ENCODE results near the gene BCR. TPM values are rescaled to one million over a fixed set of nuclear protein-coding genes. Genes with fewer than 3 reads are reported as not detected.
A peak's percentile ranks its signal among the peaks of the same experiment; 100 is the strongest.

Gene BCR
- total and polyA plus RNA-seq, 2 of the 8 experiments (the other 6 are each of a cell fraction or from before 2014, with no cell fraction given): 66.7 to 130 TPM

DNA sequence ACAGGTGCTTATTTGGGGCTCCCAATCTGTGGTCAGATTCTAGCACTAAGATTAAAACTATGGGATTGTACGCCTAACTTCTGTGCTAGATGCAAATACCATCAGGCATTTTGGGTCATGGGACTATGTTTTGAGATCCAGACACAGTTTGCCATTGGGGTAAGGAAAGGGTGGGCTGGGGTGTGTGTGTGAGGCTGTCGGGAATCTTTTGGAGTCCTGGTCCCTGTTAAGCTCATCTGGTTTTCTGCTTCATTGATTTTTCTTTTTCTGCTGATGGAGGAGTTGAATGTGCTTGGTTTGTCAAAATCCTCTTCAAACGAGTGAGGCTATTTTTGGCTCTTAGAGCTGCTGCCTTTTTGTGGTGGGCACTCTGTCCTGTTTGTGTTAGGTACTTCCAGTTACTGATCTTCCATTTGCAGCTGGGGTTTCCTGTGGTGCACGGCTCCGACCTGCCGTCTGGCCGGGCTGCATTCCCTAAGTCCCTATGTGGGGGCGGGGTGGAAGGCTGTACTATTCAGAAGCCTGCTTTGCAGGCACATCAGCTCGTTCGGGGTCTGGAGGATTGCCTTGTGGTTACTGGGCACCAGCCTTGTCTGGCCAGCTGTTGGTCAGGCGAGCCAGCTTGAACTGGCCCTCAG lies 2.9 kb downstream of the BCR start (continued):
- TF ChIP-seq, protein P1, sequence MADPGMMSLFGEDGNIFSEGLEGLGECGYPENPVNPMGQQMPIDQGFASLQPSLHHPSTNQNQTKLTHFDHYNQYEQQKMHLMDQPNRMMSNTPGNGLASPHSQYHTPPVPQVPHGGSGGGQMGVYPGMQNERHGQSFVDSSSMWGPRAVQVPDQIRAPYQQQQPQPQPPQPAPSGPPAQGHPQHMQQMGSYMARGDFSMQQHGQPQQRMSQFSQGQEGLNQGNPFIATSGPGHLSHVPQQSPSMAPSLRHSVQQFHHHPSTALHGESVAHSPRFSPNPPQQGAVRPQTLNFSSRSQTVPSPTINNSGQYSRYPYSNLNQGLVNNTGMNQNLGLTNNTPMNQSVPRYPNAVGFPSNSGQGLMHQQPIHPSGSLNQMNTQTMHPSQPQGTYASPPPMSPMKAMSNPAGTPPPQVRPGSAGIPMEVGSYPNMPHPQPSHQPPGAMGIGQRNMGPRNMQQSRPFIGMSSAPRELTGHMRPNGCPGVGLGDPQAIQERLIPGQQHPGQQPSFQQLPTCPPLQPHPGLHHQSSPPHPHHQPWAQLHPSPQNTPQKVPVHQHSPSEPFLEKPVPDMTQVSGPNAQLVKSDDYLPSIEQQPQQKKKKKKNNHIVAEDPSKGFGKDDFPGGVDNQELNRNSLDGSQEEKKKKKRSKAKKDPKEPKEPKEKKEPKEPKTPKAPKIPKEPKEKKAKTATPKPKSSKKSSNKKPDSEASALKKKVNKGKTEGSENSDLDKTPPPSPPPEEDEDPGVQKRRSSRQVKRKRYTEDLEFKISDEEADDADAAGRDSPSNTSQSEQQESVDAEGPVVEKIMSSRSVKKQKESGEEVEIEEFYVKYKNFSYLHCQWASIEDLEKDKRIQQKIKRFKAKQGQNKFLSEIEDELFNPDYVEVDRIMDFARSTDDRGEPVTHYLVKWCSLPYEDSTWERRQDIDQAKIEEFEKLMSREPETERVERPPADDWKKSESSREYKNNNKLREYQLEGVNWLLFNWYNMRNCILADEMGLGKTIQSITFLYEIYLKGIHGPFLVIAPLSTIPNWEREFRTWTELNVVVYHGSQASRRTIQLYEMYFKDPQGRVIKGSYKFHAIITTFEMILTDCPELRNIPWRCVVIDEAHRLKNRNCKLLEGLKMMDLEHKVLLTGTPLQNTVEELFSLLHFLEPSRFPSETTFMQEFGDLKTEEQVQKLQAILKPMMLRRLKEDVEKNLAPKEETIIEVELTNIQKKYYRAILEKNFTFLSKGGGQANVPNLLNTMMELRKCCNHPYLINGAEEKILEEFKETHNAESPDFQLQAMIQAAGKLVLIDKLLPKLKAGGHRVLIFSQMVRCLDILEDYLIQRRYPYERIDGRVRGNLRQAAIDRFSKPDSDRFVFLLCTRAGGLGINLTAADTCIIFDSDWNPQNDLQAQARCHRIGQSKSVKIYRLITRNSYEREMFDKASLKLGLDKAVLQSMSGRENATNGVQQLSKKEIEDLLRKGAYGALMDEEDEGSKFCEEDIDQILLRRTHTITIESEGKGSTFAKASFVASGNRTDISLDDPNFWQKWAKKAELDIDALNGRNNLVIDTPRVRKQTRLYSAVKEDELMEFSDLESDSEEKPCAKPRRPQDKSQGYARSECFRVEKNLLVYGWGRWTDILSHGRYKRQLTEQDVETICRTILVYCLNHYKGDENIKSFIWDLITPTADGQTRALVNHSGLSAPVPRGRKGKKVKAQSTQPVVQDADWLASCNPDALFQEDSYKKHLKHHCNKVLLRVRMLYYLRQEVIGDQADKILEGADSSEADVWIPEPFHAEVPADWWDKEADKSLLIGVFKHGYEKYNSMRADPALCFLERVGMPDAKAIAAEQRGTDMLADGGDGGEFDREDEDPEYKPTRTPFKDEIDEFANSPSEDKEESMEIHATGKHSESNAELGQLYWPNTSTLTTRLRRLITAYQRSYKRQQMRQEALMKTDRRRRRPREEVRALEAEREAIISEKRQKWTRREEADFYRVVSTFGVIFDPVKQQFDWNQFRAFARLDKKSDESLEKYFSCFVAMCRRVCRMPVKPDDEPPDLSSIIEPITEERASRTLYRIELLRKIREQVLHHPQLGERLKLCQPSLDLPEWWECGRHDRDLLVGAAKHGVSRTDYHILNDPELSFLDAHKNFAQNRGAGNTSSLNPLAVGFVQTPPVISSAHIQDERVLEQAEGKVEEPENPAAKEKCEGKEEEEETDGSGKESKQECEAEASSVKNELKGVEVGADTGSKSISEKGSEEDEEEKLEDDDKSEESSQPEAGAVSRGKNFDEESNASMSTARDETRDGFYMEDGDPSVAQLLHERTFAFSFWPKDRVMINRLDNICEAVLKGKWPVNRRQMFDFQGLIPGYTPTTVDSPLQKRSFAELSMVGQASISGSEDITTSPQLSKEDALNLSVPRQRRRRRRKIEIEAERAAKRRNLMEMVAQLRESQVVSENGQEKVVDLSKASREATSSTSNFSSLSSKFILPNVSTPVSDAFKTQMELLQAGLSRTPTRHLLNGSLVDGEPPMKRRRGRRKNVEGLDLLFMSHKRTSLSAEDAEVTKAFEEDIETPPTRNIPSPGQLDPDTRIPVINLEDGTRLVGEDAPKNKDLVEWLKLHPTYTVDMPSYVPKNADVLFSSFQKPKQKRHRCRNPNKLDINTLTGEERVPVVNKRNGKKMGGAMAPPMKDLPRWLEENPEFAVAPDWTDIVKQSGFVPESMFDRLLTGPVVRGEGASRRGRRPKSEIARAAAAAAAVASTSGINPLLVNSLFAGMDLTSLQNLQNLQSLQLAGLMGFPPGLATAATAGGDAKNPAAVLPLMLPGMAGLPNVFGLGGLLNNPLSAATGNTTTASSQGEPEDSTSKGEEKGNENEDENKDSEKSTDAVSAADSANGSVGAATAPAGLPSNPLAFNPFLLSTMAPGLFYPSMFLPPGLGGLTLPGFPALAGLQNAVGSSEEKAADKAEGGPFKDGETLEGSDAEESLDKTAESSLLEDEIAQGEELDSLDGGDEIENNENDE (IDR thresholded peaks at IDR 0.05; ENCODE audit: insufficient replicate concordance, low read length): no peak
- TF ChIP-seq TAF1 (IDR thresholded peaks at IDR 0.05; ENCODE audit: low read depth, low read length) (peak; percentile 40; the same call in 1 of the 2 replicates), SIRT6 (IDR thresholded peaks at IDR 0.05; ENCODE audit: low read length) (no peak), ASH2L (IDR thresholded peaks at IDR 0.05; ENCODE audit: low read length) (peak; percentile 69), EGR1 (IDR thresholded peaks at IDR 0.05; ENCODE audit: borderline replicate concordance, low read depth, low read length) (peak; percentile 83; the same call in 1 of the 2 replicates), SP1 (IDR thresholded peaks at IDR 0.05; ENCODE audit: low read depth, low read length) (peak; percentile 87), JUND (IDR thresholded peaks at IDR 0.05; ENCODE audit: low read length) (no peak), RAD21 (IDR thresholded peaks at IDR 0.05 in 1 of 2, conservative IDR thresholded peaks at IDR 0.05 in 1 of 2; ENCODE audit: low read depth in 2 of 2, low read length in 2 of 2) (peak in 1 of 2 experiments; percentile 32; a peak in 2 of 4 replicates), GABPA (IDR thresholded peaks at IDR 0.05; ENCODE audit: borderline replicate concordance, insufficient read depth, low read length) (peak; percentile 69; the same call in 1 of the 2 replicates), RBBP5 (IDR thresholded peaks at IDR 0.05; ENCODE audit: borderline replicate concordance, low read depth, low read length) (peak; percentile 36; the same call in 1 of the 2 replicates), CEBPB (IDR thresholded peaks at IDR 0.05; ENCODE audit: low read depth, low read length) (no peak)

Data from H1 (cell line).